ENCODE measurements around the gene WDFY4.

DNA sequence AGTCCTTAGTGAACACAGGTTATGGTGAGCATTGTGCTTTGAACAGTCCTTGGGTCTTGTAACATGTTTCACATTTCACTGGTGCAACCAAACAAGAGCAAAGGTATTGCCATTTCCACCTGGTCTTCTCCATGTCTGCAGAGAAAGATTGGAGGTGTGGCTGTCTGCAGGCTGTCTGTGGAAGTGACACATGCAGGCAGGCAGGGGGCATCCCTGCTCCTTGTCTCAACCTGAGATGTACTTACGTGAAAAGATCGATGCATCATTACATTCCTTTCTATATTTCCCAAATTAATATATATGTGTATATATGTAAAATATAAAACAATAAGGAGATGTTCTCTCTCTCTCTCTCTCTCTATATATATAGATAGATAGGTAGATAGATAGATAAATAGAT is 200.7 kb downstream of the WDFY4 start:
- TF ChIP-seq, protein P1, sequence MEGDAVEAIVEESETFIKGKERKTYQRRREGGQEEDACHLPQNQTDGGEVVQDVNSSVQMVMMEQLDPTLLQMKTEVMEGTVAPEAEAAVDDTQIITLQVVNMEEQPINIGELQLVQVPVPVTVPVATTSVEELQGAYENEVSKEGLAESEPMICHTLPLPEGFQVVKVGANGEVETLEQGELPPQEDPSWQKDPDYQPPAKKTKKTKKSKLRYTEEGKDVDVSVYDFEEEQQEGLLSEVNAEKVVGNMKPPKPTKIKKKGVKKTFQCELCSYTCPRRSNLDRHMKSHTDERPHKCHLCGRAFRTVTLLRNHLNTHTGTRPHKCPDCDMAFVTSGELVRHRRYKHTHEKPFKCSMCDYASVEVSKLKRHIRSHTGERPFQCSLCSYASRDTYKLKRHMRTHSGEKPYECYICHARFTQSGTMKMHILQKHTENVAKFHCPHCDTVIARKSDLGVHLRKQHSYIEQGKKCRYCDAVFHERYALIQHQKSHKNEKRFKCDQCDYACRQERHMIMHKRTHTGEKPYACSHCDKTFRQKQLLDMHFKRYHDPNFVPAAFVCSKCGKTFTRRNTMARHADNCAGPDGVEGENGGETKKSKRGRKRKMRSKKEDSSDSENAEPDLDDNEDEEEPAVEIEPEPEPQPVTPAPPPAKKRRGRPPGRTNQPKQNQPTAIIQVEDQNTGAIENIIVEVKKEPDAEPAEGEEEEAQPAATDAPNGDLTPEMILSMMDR (IDR thresholded peaks at IDR 0.05): peak in 8 of 12 donors; percentile 16 to 54 (median 42)
- TF ChIP-seq POLR2A (IDR thresholded peaks at IDR 0.05): no peak
